GM12878 (cell line): Measurements from ENCODE around the gene ZNF837. TPM values are rescaled to one million over a fixed set of nuclear protein-coding genes. Genes with fewer than 3 reads are reported as not detected.

ENCODE experiments used
- ATAC-seq: fragments of 200-7000 bp; cut with Tn5 transposase; 3 replicates; pipeline ENCODE4 v1.9.1; 2020; ENCODE audit warnings: mild to moderate bottlenecking, moderate library complexity
- BruUV-seq: library from RNA; stranded (reverse); fragments of 400-500 nt; replicated peaks from 2 replicates; lab custom pipeline; 2021; lab: Mats Ljungman, UMichigan
- CTCF ChIA-PET: fragments of 300-600 bp; sonication (Branson Sonifier 250); formaldehyde crosslinking; extraction: SDS; loops from one replicate; lab custom pipeline; 2021; ENCODE audit warnings: inconsistent platforms; lab: Yijun Ruan, JAX
- POLR2A ChIA-PET: fragments of 350-600 bp; formaldehyde crosslinking; extraction: SDS; loops from one replicate; lab custom pipeline; 2021; ENCODE audit warnings: inconsistent platforms; lab: Charles Lee
- RAD21 ChIA-PET: fragments of 300-600 bp; sonication (Branson Sonifier 250); formaldehyde crosslinking; loops from one replicate; lab custom pipeline; 2023; ENCODE audit warnings: antibody characterized with exemption; ENCODE audit not compliant: unreplicated experiment; lab: Charles Lee
- SMC1A ChIA-PET: fragments of 300-600 bp; sonication (Branson Sonifier 250); formaldehyde crosslinking; loops from one replicate; lab custom pipeline; 2023; ENCODE audit not compliant: unreplicated experiment, uncharacterized antibody; lab: Charles Lee
- DNase-seq: peaks from one replicate; pipeline ENCODE4 v3.0.0-alpha.2; 2011; ENCODE audit warnings: low read depth, low spot score
- FAIRE-seq: peaks from 3 replicates; lab custom pipeline; 2011; peaks lifted over from hg19 to GRCh38; lab: Jason Lieb, UNC
- H2AFZ ChIP-seq: 2 replicates; pipeline ENCODE4 v1.6.0; 2011; ENCODE audit warnings: low read depth, low read length, control low read depth; ENCODE audit not compliant: control insufficient read depth
- H3K27ac ChIP-seq: 2 replicates; pipeline ENCODE4 v1.5.1; 2011; ENCODE audit warnings: control low read depth; ENCODE audit not compliant: control insufficient read depth, insufficient read depth
- H3K27me3 ChIP-seq, 2 experiments: replicated peaks in 1 of 2; 2 replicates each; pipeline versions ENCODE4 v1.6.0 to v1.6.1; 2011; ENCODE audit warnings: low read length in 1 of 2; ENCODE audit not compliant: control insufficient read depth in 2 of 2, insufficient read depth in 2 of 2
- H3K36me3 ChIP-seq, 2 experiments: 2 replicates each; pipeline ENCODE4 v1.5.1; 2011; ENCODE audit warnings: low read length in 1 of 2; ENCODE audit not compliant: control insufficient read depth in 2 of 2, insufficient read depth in 2 of 2
- H3K4me1 ChIP-seq: 2 replicates; pipeline ENCODE4 v1.6.1; 2011; ENCODE audit warnings: mild to moderate bottlenecking, low read length, moderate library complexity, mixed read lengths; ENCODE audit not compliant: control insufficient read depth, insufficient read depth
- H3K4me2 ChIP-seq: 2 replicates; pipeline ENCODE4 v1.6.0; 2011; ENCODE audit warnings: control low read depth; ENCODE audit not compliant: control insufficient read depth, insufficient read depth
- H3K4me3 ChIP-seq: fragments of 200-600 bp; sonication (generic); 2 replicates; pipeline ENCODE4 v1.5.1; 2016
- H3K79me2 ChIP-seq: 2 replicates; pipeline ENCODE4 v1.6.0; 2011; ENCODE audit warnings: low read length; ENCODE audit not compliant: control insufficient read depth, insufficient read depth
- H3K9ac ChIP-seq: 2 replicates; pipeline ENCODE4 v1.8.0; 2011; ENCODE audit warnings: low read length, control low read depth, mixed read lengths; ENCODE audit not compliant: control insufficient read depth, insufficient read depth
- H3K9me3 ChIP-seq: replicated peaks from 3 replicates; pipeline ENCODE4 v1.5.1; 2011; ENCODE audit warnings: mild to moderate bottlenecking, low read length; ENCODE audit not compliant: control insufficient read depth, insufficient read depth
- H4K20me1 ChIP-seq: 2 replicates; pipeline ENCODE4 v1.6.0; 2011; ENCODE audit not compliant: control insufficient read depth, insufficient read depth
- ASH2L ChIP-seq: fragments of 300-600, 200-600 bp; sonication (generic); IDR thresholded peaks from 2 replicates; pipeline ENCODE4 v1.6.1; 2017; ENCODE audit warnings: low read depth, mild to moderate bottlenecking, borderline replicate concordance
- ATF7 ChIP-seq: fragments of 450-650 bp; IDR thresholded peaks from 2 replicates; pipeline ENCODE4 v1.6.1; 2016; ENCODE audit warnings: low read depth, mild to moderate bottlenecking
- BHLHE40 ChIP-seq, 2 experiments: fragments of 450-650 bp in 1 of 2; IDR thresholded peaks; 2 replicates each; pipeline ENCODE4 v1.6.1; 2011 to 2017; ENCODE audit warnings: low read depth in 2 of 2, borderline replicate concordance in 1 of 2, improper control_type of control experiment in 1 of 2, low read length in 1 of 2, mild to moderate bottlenecking in 1 of 2
- CHD4 ChIP-seq: fragments of 200-600 bp; sonication (generic); IDR thresholded peaks from 2 replicates; pipeline ENCODE4 v1.6.1; 2016; ENCODE audit warnings: mild to moderate bottlenecking
- HDGF ChIP-seq: fragments of 450-650 bp; IDR thresholded peaks from 2 replicates; pipeline ENCODE4 v1.6.1; 2016; ENCODE audit warnings: antibody characterized with exemption
- JUNB ChIP-seq: IDR thresholded peaks from 2 replicates; pipeline ENCODE4 v1.6.1; 2016; ENCODE audit warnings: antibody characterized with exemption, mild to moderate bottlenecking
- KAT2A ChIP-seq: conservative IDR thresholded peaks from 2 replicates; pipeline ENCODE4 v1.6.1; 2011; ENCODE audit warnings: low read depth, low read length; ENCODE audit not compliant: control insufficient read depth
- MXI1 ChIP-seq: fragments of 150-350 bp; IDR thresholded peaks from 2 replicates; pipeline ENCODE4 v1.6.1; 2011; ENCODE audit warnings: low read depth, mild to moderate bottlenecking, inconsistent platforms, low read length, improper control_type of control experiment
- NFIC ChIP-seq: IDR thresholded peaks from 2 replicates; pipeline ENCODE4 v1.6.1; 2012; ENCODE audit warnings: low read depth, mild to moderate bottlenecking, inconsistent platforms, low read length, moderate library complexity
- NFYB ChIP-seq: IDR thresholded peaks from 2 replicates; pipeline ENCODE4 v1.6.1; 2011; ENCODE audit warnings: low read depth, mild to moderate bottlenecking, low read length, improper control_type of control experiment, moderate library complexity; ENCODE audit not compliant: insufficient read depth
- NR2C1 ChIP-seq: fragments of 450-650 bp; IDR thresholded peaks from 2 replicates; pipeline ENCODE4 v1.6.1; 2017; ENCODE audit warnings: antibody characterized with exemption, mild to moderate bottlenecking, moderate library complexity
- PML ChIP-seq: IDR thresholded peaks from 2 replicates; pipeline ENCODE4 v1.6.1; 2012; ENCODE audit warnings: low read length, inconsistent platforms
- SPI1 ChIP-seq: IDR thresholded peaks from 2 replicates; pipeline ENCODE4 v1.6.1; 2011; ENCODE audit warnings: low read depth, mild to moderate bottlenecking, low read length, moderate library complexity, borderline replicate concordance; ENCODE audit not compliant: insufficient read depth
- STAT1 ChIP-seq: fragments of 450-650 bp; conservative IDR thresholded peaks from 2 replicates; pipeline ENCODE4 v1.6.1; 2014; ENCODE audit warnings: antibody characterized with exemption, mild to moderate bottlenecking
- WRNIP1 ChIP-seq: IDR thresholded peaks from 2 replicates; pipeline ENCODE4 v1.6.1; 2011; ENCODE audit warnings: low read depth, low read length, improper control_type of control experiment, borderline replicate concordance
- ZNF24 ChIP-seq: fragments of 450-650 bp; IDR thresholded peaks from 2 replicates; pipeline ENCODE4 v1.6.1; 2017; ENCODE audit warnings: antibody characterized with exemption, mild to moderate bottlenecking
- ZNF384 ChIP-seq: IDR thresholded peaks from 2 replicates; pipeline ENCODE4 v1.6.1; 2012; ENCODE audit warnings: low read depth, mild to moderate bottlenecking, low read length, improper control_type of control experiment, borderline replicate concordance
- WGBS: methylation state at CpG from one replicate; pipeline ENCODE4 v1.1.6; 2016; ENCODE audit warnings: low lambda C conversion rate; ENCODE audit not compliant: insufficient replicate concordance, insufficient coverage; ENCODE audit errors: missing lambda C conversion rate; 5-methylcytosine and 5-hydroxymethylcytosine counted together
- in situ Hi-C: fragments of 300-500 bp; cut with MboI; formaldehyde crosslinking; loops from 9 replicates; pipeline ENCODE4 v1.14.3; 2018; ENCODE audit warnings: mixed read lengths
- intact Hi-C: fragments of 100-400 bp; cut with micrococcal nuclease; formaldehyde crosslinking; loops from one replicate; pipeline ENCODE4 v1.14.2; 2022; ENCODE audit not compliant: unreplicated experiment
- polyA plus RNA-seq, 11 experiments: library from polyadenylated mRNA; depleted of rRNA in 4 of 11; unstranded in 6 of 11; stranded (reverse) in 5 of 11; fragments of >200 nt; fragmentation: Nextera tagmentation in 4 of 11; fragmentation: Illumina TruSeq in 1 of 11; extraction: Ambion mirVana in 4 of 11; extraction: Trizol in 1 of 11; gene quantifications; 1 replicate in 1 of 11; 2 replicates in 10 of 11; pipeline versions ENCODE4 v1.2.1 to v1.2.3, GENCODE V29; 2011 to 2016; ENCODE audit warnings: inconsistent platforms in 2 of 11, missing spikeins in 2 of 11, low read depth in 1 of 11
- total RNA-seq, 4 experiments: library from RNA; depleted of rRNA in 3 of 4; stranded (reverse); fragments of >200 nt in 3 of 4; fragmentation: Illumina TruSeq in 1 of 4; extraction: Trizol in 1 of 4; gene quantifications; 2 replicates each; pipeline versions ENCODE4 v1.2.1 to v1.2.3, GENCODE V29; 2013 to 2021
- TF ChIP-seq, protein P1 (sequence below): fragments of 450-650 bp; formaldehyde crosslinking; IDR thresholded peaks from 2 replicates; pipeline ENCODE4 v1.4.0; 2022; ENCODE audit warnings: mild to moderate bottlenecking, moderate library complexity
- TF ChIP-seq, protein P2 (sequence below): IDR thresholded peaks from 2 replicates; pipeline ENCODE4 v1.6.1; 2012; ENCODE audit warnings: low read depth, low read length, improper control_type of control experiment

The ZNF837 gene
- total and polyA plus RNA-seq, 10 of the 15 experiments (the other 5 are each of a cell fraction or from before 2014, with no cell fraction given) = 0.07 to 2.9 (median 2.0) TPM; not detected in 2

DNA sequence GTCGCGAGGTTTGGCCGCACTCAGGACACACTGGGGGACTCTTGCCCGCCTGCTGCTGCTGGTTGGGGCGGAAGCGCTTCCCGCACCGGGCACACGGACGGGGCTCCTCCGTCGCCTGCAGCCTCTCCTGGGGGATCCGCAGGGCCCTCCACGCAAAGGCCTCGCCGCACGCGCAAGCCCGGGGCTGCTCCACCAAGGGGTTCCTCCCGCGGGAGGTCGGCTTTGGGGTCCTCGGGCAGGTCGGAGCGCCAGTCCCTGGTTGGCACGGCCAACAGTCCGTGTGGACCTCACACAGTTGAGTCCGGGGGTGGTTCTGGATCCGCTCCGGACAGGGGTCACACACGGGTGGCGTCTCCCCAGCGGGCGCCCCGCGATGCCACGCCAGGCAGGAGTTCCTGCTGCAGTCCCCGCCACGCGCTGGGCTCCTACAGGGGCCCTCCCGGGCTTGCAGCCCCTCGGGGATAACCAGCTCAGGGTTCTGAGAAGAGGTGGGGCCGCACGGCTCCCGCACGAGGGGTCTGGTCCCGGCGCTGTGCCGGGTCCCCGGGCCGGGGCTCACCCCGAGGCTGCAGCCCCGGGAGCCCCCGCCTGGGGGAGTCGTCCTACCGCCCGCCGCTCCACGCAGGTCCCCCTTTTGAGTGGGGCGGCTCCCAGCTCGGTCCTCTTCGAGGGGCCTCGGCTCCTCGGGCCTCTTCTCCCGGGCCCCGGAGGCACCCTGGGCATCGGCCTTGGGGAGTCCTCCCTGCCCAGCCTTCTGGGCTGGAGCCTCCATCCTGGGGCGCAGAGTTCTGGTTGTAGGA, 12.1 kb downstream of the ZNF837 start:
- Histone ChIP-seq H4K20me1 (no peaks in the 10 kb centered on the region), H3K27me3 (no peaks in the 10 kb centered on the region), H3K4me1 (peaks cover 7% of the 10 kb centered on the region), H3K79me2 (no peaks in the 10 kb centered on the region), H3K4me2 (no peak overlapping the region), H2AFZ (no peak overlapping the region), H3K27ac (no peak overlapping the region), H3K4me3 (no peak overlapping the region), H3K9ac (no peak overlapping the region), H3K9me3 (no peaks in the 10 kb centered on the region), H3K36me3 (no peaks in the 10 kb centered on the region)
- SMC1A ChIA-PET = no interaction called here
- in situ Hi-C loops (no loop called here), intact Hi-C loops (no loop called here)
- no peak for ATAC-seq
- no peak for DNase-seq
- BruUV-seq = no TSS peak
- POLR2A ChIA-PET = no interaction called here
- TF ChIP-seq KAT2A = no peak
- no peak for TF ChIP-seq PML
- no peak for TF ChIP-seq ZNF24
- TF ChIP-seq, protein P1, sequence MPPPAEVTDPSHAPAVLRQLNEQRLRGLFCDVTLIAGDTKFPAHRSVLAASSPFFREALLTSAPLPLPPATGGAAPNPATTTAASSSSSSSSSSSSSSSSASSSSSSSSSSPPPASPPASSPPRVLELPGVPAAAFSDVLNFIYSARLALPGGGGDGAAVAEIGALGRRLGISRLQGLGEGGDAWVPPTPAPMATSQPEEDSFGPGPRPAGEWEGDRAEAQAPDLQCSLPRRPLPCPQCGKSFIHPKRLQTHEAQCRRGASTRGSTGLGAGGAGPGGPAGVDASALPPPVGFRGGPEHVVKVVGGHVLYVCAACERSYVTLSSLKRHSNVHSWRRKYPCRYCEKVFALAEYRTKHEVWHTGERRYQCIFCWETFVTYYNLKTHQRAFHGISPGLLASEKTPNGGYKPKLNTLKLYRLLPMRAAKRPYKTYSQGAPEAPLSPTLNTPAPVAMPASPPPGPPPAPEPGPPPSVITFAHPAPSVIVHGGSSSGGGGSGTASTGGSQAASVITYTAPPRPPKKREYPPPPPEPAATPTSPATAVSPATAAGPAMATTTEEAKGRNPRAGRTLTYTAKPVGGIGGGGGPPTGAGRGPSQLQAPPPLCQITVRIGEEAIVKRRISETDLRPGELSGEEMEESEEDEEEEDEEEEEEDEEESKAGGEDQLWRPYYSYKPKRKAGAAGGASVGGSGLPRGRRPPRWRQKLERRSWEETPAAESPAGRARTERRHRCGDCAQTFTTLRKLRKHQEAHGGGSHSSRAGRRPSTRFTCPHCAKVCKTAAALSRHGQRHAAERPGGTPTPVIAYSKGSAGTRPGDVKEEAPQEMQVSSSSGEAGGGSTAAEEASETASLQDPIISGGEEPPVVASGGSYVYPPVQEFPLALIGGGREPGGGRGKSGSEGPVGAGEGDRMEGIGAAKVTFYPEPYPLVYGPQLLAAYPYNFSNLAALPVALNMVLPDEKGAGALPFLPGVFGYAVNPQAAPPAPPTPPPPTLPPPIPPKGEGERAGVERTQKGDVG (CRISPR knock-in tag) = no peak
- TF ChIP-seq SPI1 = no peak
- TF ChIP-seq, protein P2, sequence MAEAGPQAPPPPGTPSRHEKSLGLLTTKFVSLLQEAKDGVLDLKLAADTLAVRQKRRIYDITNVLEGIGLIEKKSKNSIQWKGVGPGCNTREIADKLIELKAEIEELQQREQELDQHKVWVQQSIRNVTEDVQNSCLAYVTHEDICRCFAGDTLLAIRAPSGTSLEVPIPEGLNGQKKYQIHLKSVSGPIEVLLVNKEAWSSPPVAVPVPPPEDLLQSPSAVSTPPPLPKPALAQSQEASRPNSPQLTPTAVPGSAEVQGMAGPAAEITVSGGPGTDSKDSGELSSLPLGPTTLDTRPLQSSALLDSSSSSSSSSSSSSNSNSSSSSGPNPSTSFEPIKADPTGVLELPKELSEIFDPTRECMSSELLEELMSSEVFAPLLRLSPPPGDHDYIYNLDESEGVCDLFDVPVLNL = no peak
- no peak for TF ChIP-seq ATF7
- TF ChIP-seq JUNB = no peak
- no peak for TF ChIP-seq NFIC
- no peak for TF ChIP-seq ZNF384
- no peak for TF ChIP-seq ASH2L
- TF ChIP-seq HDGF = no peak
- TF ChIP-seq MXI1 = no peak
- no peak for TF ChIP-seq NFYB
- no peak for TF ChIP-seq CHD4
- TF ChIP-seq STAT1 = no peak
- no peak for TF ChIP-seq NR2C1
- TF ChIP-seq BHLHE40 (IDR thresholded peaks at IDR 0.05; ENCODE audit: borderline replicate concordance in 1 of 2, low read depth in 2 of 2, low read length in 1 of 2) = no peak
- TF ChIP-seq WRNIP1 = no peak
- no peak for FAIRE-seq
- RAD21 ChIA-PET = no interaction called here
- CTCF ChIA-PET = no interaction called here
- 93% methylated on average over 46 of the region's 68 CpGs for WGBS
